Fibroblast of skin of right biceps (primary cell): ENCODE measurements around the gene CCDC9.
A peak's percentile ranks its signal among the peaks of the same experiment; 100 is the strongest.

Experiments used
- DNase-seq: peaks from one replicate; pipeline ENCODE4 v3.0.0-alpha.2; 2013

Gene CCDC9

DNA sequence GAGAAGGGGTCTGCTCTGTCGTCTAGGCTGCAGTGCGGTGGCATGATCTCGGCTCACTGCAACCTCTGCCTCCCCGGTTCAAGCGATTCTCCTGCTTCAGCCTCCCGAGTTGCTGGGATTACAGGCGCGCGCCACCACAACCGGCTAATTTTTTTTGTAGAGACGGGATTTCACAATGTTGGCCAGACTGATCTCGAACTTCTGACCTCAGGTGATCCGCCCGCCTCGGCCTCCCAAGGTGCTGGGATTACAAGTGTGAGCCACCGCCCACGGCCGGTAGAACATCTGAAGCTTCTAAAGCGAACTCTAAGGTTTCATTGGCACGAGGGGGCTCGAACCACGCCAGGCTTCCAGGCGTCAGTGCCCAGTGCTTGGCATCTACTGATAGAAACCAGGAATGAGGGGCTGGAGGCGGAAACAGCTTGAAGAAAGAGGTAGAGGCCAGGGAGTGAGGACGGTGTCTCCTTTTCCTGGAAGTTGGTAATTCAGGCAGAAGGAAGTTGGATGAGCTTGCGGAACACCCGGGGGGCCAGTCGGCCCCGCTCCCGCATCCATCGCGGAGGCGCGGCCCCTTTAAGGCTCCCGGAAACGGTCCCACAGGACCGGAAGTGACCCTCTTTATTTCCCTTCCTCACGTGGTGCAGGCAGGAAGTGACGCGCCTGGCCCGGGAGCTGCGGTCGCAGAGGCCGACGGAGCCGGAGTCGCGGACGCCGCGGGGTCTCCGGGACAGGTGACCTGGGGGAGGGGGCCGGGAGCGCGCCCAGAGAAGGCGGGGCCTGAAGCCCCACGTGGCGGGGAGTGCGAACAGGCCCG is at the start of gene CCDC9:
TSS of gene CCDC9 (plus strand) at position 647 of the 814 bp plus-strand sequence. CDS start 1,876 bp downstream, outside the sequence.
- DNase-seq: peak; percentile 97

DNA sequence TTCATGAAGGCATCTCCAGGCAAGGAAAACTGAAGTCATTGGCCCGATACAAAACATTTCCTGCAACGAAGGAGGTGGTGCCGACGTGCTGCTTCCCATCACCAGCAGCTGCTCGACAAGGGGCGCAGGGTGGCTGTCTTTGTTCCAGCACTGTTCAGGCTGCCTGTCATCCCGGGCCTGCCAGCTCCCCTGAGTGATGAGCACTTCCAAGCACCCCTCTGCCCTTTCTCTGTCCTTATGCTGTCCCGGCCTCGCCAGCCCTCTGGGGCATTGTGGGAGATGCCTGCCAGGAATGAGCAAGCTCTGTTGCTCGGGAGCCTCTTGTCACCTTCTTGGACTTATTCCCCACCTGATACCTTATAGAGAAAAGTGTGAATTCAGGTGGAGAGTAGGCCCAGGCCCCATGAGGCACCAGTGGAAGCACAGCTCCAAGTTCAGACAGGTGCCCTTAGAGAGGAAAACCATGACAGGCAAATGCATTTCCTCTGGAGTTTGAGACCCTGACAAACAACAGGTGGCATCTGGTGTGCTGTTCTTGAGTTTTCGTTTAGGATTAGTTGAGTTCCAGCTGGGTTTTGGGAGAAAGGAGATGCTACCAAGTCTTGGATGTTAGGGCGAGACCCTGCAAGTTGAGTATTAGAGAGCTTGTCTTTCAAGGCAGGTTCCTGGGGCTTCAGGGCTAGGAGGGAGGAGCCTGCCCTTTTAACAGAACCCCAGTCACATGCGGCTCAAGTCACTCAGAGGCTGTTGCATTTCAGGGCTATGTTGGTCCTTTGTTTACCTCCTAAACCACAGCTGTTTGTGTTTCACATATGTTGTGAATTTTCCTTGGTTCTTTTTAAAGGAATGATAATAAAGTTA is 46.8 kb upstream of the CCDC9 start:
- DNase-seq: no peak

- no peak for DNase-seq
Observed at GRCh38 chr19:47210180-47210490, 46.2 kb upstream of the CCDC9 start.

DNA sequence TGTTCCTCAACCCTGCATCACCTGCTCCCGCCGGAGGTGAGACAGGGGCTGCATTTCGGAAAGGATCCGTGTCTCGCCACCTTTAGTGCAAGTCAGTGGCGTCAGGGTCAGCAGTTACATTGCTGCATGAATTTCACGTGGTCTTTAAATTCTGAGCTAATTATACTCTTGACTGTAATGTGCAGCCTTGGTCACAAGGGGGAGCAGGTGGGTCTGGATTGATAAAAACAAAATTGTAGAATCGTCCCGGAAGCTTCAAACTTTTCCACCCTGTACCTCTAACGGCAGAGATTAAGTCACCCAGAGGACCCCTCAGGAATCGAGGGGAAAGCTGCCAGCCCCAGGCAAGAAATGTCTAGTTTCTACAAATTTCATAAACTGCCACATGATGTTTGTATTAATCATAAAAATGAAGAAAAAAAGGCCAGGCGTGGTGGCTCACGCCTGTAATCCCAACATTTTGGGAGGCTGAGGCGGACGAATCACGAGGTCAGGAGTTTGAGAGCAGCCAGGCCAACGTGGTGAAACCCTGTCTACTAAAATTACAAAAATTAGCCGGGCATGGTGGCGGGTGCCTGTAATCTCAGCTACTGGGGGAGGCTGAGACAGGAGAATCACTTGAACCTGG is 45.5 kb upstream of the CCDC9 start:
- peak; percentile 79 for DNase-seq

DNA sequence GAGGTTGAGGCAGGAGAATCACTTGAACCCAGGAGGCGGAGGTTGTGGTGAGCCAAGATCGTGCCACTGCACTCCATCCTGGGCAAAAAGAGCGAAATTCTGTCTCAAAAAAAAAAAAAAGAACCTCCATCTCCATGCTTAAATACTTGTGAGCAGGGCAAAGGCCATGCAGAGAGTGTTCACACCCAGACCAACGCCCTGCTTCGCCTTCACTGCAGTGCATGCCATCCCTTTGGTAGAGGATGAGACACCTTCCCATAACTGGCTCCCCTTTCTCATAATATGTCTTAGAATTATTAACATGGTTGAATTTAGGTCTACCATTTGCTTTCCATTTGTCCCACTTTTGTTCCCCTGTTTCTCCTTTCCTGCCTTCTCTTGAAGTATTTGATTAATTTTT is 40.7 kb upstream of the CCDC9 start:
- no peak for DNase-seq

GRCh38 chr19:47221080-47221841 is 35.1 kb upstream of the CCDC9 start:
- no peak for DNase-seq

- no peak for DNase-seq
Observed at GRCh38 chr19:47221890-47222289, 34.4 kb upstream of the CCDC9 start.

GRCh38 chr19:47225746-47226425 is 30.4 kb upstream of the CCDC9 start:
- peak; percentile 91 for DNase-seq

DNA sequence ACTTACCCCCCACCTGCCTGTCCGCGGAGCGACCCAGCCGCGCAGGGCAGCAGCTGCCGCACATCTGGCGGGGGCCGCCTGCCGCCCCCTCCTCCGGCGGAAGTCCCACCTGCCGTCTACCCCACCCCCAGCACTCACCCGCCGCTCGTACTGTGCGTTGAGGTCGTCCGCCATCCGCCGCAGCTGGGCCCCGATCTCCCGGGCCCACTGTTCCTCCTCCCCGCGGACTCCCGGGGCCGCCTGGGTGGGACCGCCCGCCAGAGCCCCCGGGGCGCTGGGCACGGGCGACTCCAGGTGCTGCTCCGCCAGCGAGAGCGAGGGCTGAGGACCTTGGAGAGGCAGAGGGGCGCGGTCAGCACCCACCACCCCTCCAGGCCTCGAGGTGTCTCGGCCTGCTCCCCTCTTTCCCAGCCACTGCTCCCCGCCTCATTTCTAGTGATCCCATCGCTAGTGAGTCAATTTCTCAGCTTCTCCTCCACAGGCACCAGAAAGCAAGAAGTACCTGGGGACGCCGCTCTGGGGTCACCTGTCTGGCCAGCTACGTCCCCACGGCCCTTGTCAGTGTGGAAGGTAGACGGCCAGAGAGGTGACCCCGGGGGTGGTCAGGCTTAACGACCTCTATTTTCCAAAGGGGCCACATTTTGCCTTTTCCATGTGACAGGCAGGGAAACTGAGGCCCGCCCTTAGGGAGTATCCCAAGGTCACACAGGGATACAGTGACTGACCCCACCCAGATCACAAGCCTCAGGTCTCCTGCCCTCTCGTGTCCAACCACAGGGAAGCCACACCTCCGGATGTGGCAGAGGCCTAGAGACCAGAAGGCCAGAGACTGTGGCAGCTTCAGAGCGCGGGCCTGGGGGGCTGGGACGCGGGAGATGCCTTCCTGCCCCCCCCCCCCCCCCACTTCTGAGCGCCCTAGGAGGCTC is 29.6 kb upstream of the CCDC9 start:
- peak; percentile 79 for DNase-seq

DNA sequence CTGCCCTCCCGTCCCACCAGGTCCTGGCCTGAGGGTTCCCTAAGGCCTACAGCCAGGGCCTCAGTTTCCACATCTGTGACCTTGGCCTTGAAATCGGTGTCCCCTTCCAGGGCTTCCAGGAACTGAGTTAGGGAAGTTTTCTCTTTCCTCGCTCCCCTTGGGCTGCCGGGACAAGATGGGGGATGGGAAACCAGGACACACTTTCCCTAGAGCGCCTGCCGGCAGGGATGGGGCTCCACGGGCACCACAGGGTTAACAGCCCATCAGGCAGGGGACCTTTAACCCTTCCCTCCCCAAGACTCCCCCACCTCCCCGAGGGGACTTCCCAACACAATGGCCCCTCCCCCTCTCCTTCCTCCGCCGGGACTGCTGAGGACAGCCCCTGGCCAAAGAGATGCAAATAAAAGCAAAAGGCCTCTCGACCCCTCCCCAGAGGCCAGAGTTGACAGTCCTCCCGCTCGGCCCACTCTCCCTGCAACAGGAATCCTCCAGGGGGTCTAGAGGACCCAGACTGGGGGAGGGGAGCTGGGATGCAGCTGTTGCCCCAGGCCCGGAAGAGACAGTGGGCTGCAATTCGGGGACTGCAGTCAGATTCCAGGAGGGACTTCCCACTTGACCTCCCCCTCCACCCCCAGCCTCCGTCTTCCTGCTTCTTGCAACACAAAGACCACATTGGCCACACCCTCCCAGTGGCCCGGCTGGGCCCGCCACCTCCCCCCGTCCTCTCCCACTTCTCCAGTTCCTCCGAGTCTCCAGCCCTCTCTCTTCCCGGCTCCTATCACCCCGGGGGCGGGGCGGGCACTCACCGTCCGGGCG is 28.8 kb upstream of the CCDC9 start:
- peak; percentile 96 for DNase-seq

DNA sequence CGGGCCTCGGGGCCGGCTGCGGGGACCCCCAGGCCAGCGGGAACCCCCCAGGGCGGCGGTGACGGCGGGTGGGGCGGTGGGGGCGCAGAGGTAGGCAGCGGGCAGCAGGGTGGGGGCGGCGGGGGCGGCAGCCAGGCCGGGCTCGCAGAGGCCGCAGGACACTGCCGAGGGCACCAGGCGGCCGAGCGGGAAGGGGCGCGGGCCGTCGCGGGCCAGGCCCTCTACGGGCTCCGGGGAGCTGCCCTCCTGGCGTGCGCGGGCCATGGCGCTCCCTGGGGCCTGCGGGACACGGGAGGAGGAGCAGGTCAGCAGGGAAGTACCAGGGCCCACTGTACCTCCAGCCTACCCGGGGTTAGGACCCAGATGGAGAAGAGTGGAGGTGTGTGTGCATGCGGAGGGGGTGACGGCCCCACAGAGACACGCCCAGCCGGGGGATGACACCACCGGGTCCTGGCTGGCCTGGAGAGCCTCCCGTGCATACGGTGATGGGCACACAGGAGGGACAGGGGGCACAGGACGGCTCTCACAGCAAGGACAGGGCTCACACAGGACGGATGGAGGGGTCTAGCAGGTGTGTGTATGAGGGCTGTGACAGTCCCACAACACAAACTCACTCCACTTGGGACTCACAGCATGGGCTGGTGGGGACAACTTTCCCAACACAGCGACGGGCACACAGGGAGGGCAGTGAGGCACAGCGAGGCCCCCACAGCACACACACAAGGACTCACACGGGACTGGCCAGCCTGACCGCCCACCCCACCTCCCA is 28.0 kb upstream of the CCDC9 start:
- DNase-seq: peak; percentile 40

DNA sequence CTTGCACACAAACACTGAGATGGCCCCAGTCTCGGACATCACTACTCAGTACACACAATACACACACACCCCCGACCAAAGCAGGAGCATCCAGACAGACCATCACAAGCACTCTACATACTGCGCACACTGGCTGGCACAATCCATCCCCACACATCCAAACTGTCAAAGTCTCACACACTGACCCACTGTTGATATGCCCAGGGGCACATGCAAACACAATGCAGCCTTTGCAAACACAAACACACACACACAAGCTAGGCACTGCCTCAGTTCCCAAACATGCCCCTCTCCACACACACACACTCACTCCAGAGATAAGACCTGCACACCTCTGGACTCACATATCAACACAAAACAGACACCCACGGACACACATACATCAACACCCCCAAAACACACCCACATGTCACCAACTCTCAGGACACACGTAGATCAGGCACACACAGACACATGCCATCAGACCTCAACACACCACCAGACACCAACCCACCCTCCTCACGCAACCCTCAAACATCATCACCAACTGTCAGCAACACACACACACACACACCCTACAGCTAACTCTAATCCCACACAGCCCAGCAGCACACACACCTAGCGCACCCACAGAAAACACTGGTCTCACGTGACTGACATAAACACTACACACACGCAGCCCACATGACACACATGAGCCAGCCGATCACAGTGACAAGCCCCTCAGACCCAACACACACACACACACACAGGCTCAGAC is 27.2 kb upstream of the CCDC9 start:
- DNase-seq: peak; percentile 28

- peak; percentile 31 for DNase-seq
Observed at GRCh38 chr19:47229676-47230053, 26.7 kb upstream of the CCDC9 start.

GRCh38 chr19:47230054-47230920 is 26.0 kb upstream of the CCDC9 start:
- peak; percentile 53 for DNase-seq

DNA sequence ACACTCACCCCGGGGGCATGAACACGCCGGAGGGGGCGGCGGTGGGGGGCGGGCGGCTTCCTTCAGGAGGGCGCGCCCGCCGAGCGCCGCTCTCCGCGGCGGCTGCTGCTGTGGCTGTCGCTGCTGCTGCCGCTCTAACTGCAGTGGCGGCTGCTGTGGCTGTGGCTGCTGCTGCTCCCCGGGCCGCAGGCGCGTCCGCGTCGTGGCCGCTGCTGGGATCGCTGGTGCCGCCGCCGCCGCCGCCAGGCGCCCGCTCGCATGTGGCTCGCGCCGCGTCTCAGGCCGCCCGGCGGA is 25.5 kb upstream of the CCDC9 start, which contains the start of gene BBC3:
TSS of gene BBC3 (minus strand) at position 279 of the 294 bp plus-strand sequence. CDS start 2,768 bp downstream, outside the sequence.
- no peak for DNase-seq

DNA sequence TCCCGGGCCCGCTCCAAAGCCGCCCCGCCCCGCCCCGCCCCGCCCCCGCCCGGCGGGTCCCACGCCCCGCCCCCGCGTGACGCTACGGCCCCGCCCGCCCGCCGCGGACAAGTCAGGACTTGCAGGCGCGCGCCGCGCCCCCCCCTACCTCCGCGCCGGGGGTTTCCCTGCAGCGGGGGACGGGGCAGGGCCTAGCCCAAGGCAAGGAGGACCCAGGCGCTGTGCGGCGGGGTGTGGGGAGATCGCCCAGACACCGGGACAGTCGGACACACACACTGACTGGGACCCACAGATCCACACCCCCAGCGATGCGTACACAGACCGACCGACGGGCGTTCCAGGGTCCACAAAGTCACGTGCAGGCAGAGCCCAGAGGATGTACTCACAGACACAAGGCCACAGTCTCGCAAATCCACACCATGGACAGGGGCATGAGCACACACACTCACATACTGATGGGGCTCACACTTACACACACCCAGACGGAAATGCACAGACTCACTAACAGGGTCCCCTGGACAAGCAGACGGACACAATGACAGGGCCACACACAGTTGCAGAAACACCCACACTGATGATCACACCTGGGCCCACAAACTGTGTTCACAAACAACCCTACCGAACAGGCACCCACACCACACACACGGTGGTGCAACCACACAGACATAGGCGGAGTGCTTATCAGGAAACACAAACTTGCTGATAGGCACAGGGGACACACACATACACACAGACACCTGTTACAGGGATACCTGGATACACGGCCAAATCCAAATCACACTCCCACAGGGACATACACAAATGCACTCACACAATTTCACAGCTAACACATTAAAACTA is 24.9 kb upstream of the CCDC9 start:
- DNase-seq: peak; percentile 86
